MV-4-11 (cell line): ENCODE data around the gene ARHGEF11.
"Not testable (repeated sequence)": the region's sequence is repeated elsewhere in the genome, so short reads cannot be mapped to it uniquely, and the experiment has no call there.

ENCODE experiments used
- DNase-seq: peaks from one replicate; lab custom pipeline; 2025; lab: John Stamatoyannopoulos, UW

The ARHGEF11 gene

GRCh38 chr1:157045250-157046218 is at the start of gene ARHGEF11:
TSS of gene ARHGEF11 (minus strand) at chr1:157045742. CDS start at chr1:157044330, 1,412 bp downstream.
- peak; percentile 39 for DNase-seq

GRCh38 chr1:157095091-157095490 is 49.5 kb upstream of the ARHGEF11 start:
- no peak for DNase-seq

DNA sequence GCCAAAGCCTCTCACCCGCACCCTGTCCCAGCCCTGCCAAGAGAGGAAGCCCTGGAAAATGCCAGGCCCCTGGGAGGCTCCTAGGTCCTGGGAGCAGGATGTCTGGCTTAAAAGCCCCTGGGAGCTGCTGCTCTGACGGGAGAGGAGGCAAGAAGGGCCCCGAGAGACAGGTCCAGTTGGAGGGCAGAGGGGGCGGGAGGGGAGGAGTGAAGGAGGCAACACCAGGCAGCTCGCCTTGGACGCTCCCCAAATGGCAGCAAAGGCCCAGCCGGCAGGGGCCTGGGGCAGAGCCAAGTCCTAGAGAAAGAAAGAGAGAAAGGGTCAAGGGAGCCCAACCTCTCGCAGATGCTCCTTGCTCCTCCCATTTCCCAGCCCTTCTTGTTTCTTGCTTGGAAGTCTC is 47.3 kb upstream of the ARHGEF11 start:
- no peak for DNase-seq

GRCh38 chr1:157091668-157092273 is 46.2 kb upstream of the ARHGEF11 start:
- no peak for DNase-seq

- DNase-seq, result no peak
These were observed 45.6 kb upstream of the ARHGEF11 start for GRCh38 chr1:157091186-157091585.

- DNase-seq, result no peak
These were observed 45.2 kb upstream of the ARHGEF11 start for GRCh38 chr1:157090771-157091170.

- peak; percentile 59 for DNase-seq
These were observed 44.7 kb upstream of the ARHGEF11 start for GRCh38 chr1:157090196-157090647.

DNA sequence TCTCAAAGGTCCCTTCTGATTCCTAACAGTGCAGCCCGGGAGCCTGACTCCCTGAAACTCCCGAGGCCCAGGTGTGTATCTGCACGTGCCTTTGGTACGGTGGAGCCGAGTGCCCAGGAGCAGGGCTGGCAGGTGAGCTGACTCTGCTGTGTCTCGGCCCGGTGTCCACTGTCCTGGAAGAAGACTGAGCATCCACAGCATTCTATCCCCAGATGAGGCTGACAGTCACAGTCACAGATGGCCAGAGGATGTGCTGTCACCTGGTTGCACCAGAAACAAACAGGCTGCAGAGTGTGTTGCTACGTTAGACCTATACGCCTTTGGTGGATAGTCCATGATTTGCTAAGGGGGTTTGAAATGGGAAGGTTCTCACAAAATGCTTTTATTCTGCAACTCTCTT is 44.2 kb upstream of the ARHGEF11 start:
- no peak for DNase-seq

GRCh38 chr1:157088607-157089006 is 43.1 kb upstream of the ARHGEF11 start:
- DNase-seq, result no peak

- DNase-seq, result no peak
These were observed 41.5 kb upstream of the ARHGEF11 start for GRCh38 chr1:157087030-157087429.

- no peak for DNase-seq
These were observed 40.8 kb upstream of the ARHGEF11 start for GRCh38 chr1:157086299-157086698.

- peak; percentile 92 for DNase-seq
These were observed 39.9 kb upstream of the ARHGEF11 start for GRCh38 chr1:157085421-157085820.

- DNase-seq, result no peak
These were observed 39.2 kb upstream of the ARHGEF11 start for GRCh38 chr1:157084720-157085119.

GRCh38 chr1:157081707-157082106 is 36.2 kb upstream of the ARHGEF11 start:
- no peak for DNase-seq

DNA sequence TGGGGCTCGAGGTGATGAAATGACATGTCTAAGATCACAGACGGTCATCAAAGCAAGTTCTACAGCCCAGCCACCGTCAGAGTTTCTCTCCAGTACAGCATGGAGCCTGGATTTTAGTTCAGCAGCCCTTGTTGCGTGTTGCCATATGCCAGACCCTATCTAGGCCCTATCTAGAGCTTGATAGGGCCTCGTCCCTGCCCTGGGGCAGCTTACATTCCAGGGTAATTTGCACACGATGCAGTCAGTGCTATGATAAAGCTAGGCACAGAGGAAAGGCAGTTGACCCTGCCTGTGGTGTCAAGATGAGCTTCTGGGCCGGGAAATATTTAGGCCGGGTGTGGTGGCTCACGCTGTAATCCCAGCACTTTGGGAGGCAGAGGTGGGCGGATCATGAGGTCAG is 35.2 kb upstream of the ARHGEF11 start:
- no peak for DNase-seq

DNA sequence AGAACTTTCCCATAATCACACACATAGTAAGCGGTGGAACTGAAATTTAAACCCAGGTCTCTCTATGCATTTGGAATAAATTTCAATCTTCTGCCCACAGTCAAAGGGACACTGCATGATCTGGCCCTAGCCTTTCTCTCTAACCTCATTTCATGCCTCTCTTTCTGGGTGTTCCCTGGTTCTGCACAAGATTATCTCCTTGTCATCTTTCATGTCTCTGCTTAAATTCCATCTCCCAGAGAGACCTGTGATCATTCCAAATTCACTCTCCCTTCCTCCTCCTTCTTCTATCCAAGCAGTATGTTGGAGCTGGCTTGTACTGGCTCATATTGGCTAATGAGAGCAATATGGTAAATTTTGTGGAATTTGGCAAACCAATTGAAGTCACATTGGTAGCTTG is 31.9 kb upstream of the ARHGEF11 start:
- no peak for DNase-seq

GRCh38 chr1:157073944-157074685 is 28.6 kb upstream of the ARHGEF11 start:
- peak; percentile 36 for DNase-seq

- no peak for DNase-seq
These were observed 24.1 kb upstream of the ARHGEF11 start for GRCh38 chr1:157069601-157070000.

DNA sequence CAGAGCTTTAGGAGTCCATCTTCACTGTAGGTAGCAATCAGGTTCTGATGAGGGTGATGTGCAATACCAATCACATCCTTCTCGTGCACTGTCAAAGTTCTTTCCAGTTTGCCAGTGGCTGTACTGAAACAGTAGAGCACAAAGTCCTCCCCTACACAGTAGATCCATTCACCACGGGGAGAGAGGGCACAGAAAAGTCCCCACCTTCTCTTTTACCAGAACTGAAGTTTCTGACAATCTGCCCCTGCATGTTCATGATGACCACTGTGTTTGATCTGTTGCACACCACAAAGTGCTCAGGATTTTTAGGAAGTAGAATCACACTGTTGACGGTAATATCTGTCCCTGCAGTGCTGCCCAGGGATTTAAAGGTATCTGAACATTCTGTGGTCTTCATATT is 13.7 kb upstream of the ARHGEF11 start:
- not testable (repeated sequence) for DNase-seq

DNA sequence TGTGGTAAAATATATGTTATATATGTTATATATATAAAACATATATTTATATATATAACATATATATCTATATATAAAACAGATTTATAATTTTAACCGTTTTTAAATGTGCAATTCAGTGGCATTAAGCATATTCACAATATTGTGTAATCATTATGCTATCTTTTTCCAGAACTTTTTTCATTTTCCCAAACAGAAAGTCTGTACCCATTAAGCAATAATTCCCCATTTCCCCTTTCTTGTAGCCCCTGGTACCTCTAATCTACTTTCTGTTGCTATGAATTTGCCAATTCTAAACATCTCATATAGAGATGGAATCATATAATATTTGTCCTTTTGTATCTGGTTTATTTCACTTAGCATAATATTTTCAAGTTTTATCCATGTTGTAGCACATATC is 10.7 kb upstream of the ARHGEF11 start:
- DNase-seq, result peak; percentile 10

- peak; percentile 80 for DNase-seq
These were observed 10.2 kb upstream of the ARHGEF11 start for GRCh38 chr1:157055729-157056128.

GRCh38 chr1:157050836-157051235 is 5.3 kb upstream of the ARHGEF11 start:
- DNase-seq, result no peak

GRCh38 chr1:157047062-157047410 is 1.5 kb upstream of the ARHGEF11 start:
- no peak for DNase-seq
